Measurements from ENCODE around the gene DUS4L. TPM values are rescaled to one million over a fixed set of nuclear protein-coding genes. Genes with fewer than 3 reads are reported as not detected.

Gene DUS4L
- polyA plus RNA-seq, 1 donor from 2014 or later: 24.2 TPM

DNA sequence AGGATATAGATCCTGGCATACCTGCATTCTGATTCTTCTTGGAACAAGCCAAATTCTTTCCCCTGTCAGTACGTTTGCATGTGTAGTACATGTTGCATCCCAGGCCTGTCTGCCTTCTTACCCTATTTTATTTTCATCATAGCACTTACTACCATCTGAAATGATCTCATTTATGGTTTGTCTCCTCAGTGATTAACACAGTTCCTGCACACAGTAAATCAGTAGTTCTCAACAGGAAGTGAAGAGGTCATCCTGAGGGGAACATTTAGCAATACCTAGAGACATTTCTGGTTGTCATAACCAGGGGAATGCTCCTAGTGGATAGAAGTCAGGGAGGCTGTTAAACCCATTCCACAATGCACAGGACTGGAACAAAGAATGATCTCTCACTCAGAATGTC is 58.7 kb downstream of the DUS4L start:
- H3K9me2 ChIP-seq (ENCODE audit: insufficient read depth, low read length): no peaks in the 10 kb centered on the region
- H3K79me2 ChIP-seq (replicated peaks; ENCODE audit: insufficient read depth, low read length): no peaks in the 10 kb centered on the region
- H3K27me3 ChIP-seq (ENCODE audit: insufficient read depth, low read depth, low read length): no peaks in the 10 kb centered on the region
- no peaks in the 10 kb centered on the region for H3K36me3 ChIP-seq (ENCODE audit: insufficient read depth, low read length)
- no peaks in the 10 kb centered on the region for H4K20me1 ChIP-seq (ENCODE audit: insufficient read depth)
- H2AFZ ChIP-seq (ENCODE audit: low read depth, low read length): no peak overlapping the region
- no peak overlapping the region for H3K9ac ChIP-seq (ENCODE audit: low read length)
- no peak overlapping the region for H3K4me2 ChIP-seq (ENCODE audit: low read length)
- no peaks in the 10 kb centered on the region for H3F3A ChIP-seq (ENCODE audit: insufficient read depth, low read length, poor library complexity, severe bottlenecking)
- no peak for TF ChIP-seq MXI1 (conservative IDR thresholded peaks at IDR 0.05; ENCODE audit: poor library complexity, severe bottlenecking)
- no peak for TF ChIP-seq TAF1 (IDR thresholded peaks at IDR 0.05; ENCODE audit: low read depth)
- no peak for TF ChIP-seq EP300 (conservative IDR thresholded peaks at IDR 0.05; ENCODE audit: poor library complexity, severe bottlenecking)
- TF ChIP-seq EZH2 (IDR thresholded peaks at IDR 0.05; ENCODE audit: borderline replicate concordance, insufficient read depth, low read length, poor library complexity, severe bottlenecking): no peak
- TF ChIP-seq, protein P1, sequence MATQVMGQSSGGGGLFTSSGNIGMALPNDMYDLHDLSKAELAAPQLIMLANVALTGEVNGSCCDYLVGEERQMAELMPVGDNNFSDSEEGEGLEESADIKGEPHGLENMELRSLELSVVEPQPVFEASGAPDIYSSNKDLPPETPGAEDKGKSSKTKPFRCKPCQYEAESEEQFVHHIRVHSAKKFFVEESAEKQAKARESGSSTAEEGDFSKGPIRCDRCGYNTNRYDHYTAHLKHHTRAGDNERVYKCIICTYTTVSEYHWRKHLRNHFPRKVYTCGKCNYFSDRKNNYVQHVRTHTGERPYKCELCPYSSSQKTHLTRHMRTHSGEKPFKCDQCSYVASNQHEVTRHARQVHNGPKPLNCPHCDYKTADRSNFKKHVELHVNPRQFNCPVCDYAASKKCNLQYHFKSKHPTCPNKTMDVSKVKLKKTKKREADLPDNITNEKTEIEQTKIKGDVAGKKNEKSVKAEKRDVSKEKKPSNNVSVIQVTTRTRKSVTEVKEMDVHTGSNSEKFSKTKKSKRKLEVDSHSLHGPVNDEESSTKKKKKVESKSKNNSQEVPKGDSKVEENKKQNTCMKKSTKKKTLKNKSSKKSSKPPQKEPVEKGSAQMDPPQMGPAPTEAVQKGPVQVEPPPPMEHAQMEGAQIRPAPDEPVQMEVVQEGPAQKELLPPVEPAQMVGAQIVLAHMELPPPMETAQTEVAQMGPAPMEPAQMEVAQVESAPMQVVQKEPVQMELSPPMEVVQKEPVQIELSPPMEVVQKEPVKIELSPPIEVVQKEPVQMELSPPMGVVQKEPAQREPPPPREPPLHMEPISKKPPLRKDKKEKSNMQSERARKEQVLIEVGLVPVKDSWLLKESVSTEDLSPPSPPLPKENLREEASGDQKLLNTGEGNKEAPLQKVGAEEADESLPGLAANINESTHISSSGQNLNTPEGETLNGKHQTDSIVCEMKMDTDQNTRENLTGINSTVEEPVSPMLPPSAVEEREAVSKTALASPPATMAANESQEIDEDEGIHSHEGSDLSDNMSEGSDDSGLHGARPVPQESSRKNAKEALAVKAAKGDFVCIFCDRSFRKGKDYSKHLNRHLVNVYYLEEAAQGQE (IDR thresholded peaks at IDR 0.05; ENCODE audit: borderline replicate concordance): no peak
- TF ChIP-seq SMC3 (conservative IDR thresholded peaks at IDR 0.05; ENCODE audit: poor library complexity): no peak
- H3K4me3 ChIP-seq (ENCODE audit: low read length): no peak overlapping the region
- H3K9me3 ChIP-seq (ENCODE audit: low read length): no peaks in the 10 kb centered on the region
- H3K27ac ChIP-seq (ENCODE audit: low read length): no peak overlapping the region

DNA sequence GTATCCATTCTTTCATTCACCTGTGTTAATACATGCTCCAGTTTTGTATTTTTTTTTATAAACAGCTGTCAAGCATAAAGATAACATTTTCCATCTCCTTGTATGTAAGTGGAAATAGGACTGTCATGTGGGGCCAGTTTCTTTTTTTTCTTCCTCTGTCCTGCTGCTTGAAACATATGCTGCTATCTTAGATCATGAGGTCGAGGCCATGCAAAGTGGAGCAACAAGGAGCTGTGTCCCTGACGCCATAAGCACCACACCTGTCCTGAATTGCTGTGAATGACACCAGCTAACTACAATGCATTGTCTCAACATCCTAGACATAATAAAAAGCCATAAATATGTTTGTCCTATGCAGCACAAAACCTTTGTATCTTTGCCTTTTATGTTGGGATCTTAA is 59.1 kb downstream of the DUS4L start:
- Histone ChIP-seq H3K27me3 (ENCODE audit: insufficient read depth, low read depth, low read length) (no peaks in the 10 kb centered on the region), H3K4me2 (ENCODE audit: low read length) (no peak overlapping the region), H3K4me3 (ENCODE audit: low read length) (no peak overlapping the region), H4K20me1 (ENCODE audit: insufficient read depth) (no peaks in the 10 kb centered on the region), H3K9me3 (ENCODE audit: low read length) (no peaks in the 10 kb centered on the region), H3F3A (ENCODE audit: insufficient read depth, low read length, poor library complexity, severe bottlenecking) (no peaks in the 10 kb centered on the region), H3K36me3 (ENCODE audit: insufficient read depth, low read length) (no peaks in the 10 kb centered on the region), H3K79me2 (replicated peaks; ENCODE audit: insufficient read depth, low read length) (no peaks in the 10 kb centered on the region), H3K9me2 (ENCODE audit: insufficient read depth, low read length) (no peaks in the 10 kb centered on the region), H3K27ac (ENCODE audit: low read length) (no peak overlapping the region), H3K9ac (ENCODE audit: low read length) (no peak overlapping the region), H2AFZ (ENCODE audit: low read depth, low read length) (no peak overlapping the region)
- TF ChIP-seq, protein P1 (IDR thresholded peaks at IDR 0.05; ENCODE audit: borderline replicate concordance): no peak
- TF ChIP-seq, protein P2, sequence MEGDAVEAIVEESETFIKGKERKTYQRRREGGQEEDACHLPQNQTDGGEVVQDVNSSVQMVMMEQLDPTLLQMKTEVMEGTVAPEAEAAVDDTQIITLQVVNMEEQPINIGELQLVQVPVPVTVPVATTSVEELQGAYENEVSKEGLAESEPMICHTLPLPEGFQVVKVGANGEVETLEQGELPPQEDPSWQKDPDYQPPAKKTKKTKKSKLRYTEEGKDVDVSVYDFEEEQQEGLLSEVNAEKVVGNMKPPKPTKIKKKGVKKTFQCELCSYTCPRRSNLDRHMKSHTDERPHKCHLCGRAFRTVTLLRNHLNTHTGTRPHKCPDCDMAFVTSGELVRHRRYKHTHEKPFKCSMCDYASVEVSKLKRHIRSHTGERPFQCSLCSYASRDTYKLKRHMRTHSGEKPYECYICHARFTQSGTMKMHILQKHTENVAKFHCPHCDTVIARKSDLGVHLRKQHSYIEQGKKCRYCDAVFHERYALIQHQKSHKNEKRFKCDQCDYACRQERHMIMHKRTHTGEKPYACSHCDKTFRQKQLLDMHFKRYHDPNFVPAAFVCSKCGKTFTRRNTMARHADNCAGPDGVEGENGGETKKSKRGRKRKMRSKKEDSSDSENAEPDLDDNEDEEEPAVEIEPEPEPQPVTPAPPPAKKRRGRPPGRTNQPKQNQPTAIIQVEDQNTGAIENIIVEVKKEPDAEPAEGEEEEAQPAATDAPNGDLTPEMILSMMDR (IDR thresholded peaks at IDR 0.05; ENCODE audit: poor library complexity, severe bottlenecking): no peak
- TF ChIP-seq EP300 (conservative IDR thresholded peaks at IDR 0.05; ENCODE audit: poor library complexity, severe bottlenecking) (no peak), EZH2 (IDR thresholded peaks at IDR 0.05; ENCODE audit: borderline replicate concordance, insufficient read depth, low read length, poor library complexity, severe bottlenecking) (no peak), TAF1 (IDR thresholded peaks at IDR 0.05; ENCODE audit: low read depth) (no peak), SMC3 (conservative IDR thresholded peaks at IDR 0.05; ENCODE audit: poor library complexity) (no peak)

Data from neural cell (in vitro differentiated cells).